ENCODE measurements around the gene PAK4.
"Not testable (repeated sequence)": the region's sequence is repeated elsewhere in the genome, so short reads cannot be mapped to it uniquely, and the experiment has no call there.

Gene PAK4

DNA sequence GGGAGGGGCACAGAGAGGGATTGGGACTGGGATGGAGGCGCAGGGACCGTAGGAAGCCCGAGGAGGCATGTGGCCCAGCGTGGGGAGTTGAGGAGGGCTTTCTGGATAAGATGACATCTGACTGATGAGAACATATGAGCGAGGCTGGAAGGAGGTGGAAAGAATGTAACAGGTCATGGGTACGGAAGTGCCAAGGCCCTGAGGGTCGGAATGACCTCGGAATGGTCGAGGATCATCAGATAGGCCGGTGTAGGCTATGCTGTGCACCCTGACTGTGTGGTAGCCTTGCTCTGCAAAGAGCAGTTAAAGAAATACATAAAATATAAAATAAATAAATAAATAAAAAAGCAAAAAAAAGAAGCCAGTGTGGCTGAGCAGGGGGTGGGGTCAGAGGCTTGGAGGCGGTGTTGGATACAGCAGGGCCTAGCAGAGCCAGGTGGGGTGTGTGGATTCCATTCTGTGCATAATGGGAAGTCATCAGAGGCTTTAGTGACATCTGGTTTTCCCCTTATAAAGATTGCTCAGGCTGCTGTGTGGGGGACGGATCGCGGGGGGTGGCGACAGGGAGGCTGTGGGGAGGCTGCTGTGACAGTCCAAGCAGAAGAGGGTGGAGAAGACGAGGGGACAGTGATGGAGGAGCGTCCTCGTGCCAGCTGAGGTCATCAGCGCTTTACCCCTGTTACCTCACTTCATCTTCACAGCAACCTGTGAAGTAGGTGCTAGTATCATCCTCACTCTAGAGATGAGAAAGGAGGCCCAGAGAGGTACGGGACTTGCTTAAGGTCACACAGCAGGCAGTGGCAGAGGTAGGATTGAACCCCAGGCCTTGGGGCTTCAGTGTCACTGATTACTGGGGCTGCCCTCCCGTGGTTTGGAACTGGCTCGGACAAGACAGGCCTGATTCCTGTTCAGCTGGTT lies 5.0 kb downstream of the PAK4 start:
- DNase-seq = no peak

DNA sequence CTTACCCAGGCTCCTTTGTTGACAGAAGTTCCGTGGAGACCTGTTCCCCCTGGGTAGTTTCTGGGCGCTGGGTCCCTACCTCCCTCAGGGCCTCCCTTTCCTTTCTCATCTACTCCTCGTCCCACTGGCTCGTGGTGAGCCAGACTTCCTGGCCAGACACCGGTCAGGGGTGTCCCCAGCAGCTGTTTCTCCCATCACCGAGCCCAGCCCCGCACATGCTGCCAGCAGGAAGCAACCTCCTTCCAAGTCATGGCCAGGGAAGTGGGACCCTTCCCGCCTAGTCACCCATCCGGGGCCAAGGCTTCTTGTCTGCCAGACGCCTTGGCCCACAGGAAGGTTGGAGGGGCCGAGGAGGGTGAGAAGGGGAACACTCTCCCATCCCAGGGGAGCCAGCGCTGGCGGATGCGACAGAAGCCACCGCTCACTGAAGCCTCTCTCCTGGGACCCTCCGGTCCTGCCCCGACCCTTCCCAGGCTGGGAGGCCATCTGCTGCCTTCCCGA lies 5.7 kb downstream of the PAK4 start:
- no peak for DNase-seq

DNA sequence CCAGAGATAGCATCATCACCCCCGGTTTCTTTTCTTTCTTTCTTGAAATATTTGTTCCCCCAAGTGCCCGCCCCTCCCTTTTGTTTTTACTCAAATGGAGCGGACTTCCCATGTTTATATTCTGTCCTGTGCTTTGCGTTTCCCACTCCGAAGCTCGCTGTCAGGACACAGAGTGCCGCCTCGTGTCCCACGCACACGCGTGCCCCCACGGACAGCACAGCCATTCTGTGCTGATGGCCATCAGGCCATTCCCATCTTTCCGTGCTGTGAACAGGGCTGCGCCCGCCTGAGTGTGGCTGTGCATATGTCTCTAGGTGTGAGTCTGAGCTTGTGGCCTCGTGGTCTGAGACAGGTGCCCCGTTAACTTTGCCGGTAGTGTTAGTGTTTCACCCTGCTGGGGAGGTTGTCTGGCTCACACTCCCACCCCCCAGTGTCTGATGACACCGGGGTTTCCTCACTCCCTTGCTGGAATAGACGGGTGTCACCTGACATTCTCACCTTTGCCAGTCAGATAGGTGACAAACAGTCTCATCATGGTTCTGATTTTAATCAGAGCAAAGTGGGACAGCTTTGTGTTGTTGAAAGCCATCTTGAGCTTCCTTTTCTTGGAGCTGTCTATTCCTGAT lies 6.9 kb downstream of the PAK4 start:
- no peak for DNase-seq

DNA sequence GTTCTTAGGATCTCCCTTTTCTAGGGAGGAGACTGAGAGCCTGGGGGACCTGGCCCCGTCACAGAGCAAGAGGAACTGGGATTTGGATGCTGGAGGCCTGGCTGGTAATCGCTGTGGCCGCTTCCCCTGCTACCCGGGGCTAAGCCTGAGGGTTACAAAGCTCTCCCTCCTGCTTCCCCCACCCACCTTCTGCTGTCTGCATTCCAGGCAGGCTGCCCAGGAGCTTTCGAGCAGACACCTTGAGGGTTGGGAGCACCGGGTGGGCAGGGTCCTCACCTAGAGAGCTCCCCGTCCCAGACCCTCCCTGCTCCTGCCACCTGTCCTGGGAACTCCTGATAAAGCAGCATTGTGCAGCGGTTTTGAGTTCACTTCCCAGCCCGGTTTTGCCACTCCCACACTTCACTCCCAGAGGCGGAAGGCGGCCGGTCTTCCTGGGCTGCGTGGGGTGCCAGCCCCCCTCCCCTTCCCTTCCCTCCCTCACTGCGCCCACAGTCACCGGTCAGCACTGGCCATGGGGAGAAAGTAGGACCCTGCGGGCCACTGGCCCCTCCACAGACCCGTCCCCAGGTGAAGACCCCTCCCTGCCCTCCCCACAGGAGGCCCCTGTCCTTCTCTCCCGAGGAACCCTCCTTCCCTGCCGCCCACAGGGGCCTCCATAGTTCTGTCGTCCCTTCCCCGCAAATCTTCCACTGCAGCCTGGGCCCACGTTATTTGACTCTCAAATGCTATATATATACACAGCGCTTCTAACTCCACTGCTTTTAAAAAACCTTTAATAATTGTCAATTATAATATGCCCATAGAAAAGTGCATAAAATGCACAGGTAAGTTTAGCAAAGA lies 8.1 kb downstream of the PAK4 start:
- no peak for DNase-seq

DNA sequence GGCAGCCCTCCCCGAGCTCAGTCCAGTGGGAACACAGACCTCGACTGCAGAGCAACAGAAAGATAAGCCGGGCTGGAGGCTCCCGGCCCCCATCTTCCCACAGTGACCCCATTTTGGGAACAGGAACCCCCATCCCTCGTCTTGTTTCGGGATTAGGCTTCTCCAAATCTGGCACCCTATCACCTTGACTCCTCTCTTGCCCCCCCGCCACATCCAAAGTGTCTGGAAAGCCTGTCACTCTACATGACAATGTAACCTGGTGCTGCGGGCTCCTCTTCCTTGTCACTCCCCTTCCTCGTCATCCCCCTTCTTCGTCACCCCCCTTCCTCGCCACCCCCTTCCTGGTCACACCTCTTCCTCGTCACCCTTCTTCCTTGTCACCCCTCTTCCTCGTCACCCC lies 10.1 kb downstream of the PAK4 start:
- DNase-seq = no peak

DNA sequence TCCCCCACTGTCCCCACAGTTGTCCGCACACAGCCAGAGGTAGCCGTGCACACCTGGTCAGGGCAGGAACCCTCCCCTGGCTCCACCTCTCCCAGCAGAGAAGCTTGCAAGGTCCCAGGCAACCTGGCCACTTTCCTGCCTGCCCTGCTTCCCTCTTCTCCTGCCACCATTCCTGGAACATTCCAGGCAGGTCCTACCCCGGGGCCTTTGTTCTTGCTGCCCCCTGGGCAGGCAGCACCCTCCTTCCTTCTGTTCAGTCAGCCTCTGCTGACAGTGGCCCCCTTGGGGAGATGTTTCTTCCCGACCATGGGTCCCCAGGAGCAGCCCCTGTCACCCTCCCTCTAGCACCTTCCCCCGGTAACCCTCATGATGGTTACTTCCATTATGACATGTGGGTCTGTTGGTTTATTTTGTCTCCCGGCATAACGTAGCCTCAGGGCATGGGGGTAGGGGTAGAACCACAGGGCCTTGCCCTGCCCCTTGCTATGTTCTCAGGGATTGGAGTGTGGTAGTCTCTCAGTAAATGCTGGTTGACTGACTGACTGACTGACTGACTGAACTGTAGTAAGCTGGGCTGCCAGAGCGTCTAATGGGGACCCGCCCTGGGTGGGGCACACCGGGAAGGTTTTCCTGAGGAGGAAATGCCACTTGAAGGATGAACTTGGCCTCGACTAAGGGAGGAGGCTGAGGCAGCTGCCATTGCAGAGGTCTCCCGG lies 10.8 kb downstream of the PAK4 start:
- DNase-seq = no peak

DNA sequence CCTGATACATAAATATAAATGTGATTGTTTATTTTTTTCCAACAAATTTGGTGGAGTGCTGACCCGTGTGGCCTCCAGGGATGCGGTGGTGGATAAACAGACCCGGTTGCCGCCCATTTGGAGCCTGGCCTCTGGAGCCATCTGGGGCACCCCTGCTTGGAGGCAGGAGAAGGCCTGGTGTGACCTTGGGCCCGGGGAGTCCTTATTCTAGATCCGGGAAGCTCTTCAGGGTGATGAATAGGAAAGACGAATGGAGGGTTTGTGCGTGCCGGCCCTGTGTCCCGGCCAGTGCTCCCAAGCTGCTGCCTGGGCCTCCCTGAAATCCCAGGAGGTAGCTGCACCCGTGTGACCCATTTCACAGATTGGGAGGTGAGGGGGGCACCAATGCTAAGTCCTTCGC lies 11.5 kb downstream of the PAK4 start:
- no peak for DNase-seq

DNA sequence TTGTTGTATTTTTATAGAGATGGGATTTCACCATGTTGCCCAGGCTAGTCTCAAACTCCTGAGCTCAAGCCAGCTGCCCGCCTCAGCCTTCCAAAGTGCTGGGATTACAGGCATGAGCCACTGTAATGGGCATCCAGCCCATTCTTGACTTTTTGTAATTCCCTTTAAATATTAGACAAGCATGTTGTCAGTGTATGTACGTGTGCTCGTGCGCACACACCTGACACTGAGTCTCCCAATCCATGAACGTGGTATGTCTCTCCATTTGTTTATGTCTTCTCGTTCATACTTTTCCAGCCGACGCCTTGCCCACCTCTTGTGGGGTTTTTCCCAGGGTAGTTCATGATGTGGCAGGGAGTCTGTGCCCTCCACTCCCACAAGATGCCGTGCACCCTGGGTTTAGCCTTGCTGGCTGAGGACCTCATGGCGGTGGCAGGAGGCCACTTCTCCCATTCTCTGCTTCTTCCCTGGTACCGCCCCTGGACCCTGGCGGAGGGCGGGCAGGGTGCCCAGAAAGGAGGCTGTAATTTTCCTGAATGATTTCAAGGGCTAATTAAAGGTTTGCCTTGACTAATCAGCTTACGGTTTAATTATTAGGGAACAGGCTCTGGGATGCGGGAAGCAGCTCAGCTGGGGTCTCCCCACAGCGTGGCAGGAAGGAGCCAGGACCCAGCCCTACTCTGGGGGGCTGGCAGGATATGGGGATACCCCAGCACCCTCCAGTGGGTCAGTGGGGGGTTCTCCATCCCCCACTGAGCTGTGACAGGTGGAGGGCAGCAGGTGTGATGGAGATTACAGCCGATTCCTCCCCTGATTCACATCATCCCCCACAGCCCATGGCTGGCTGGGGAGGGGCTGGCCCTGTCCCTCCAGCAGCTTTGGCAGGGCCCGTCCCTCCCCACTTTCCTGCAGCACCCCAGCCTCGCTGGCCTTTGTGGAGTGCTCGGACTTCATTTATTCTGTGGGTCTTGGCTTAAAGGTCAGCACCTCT lies 12.9 kb downstream of the PAK4 start:
- DNase-seq = no peak

DNA sequence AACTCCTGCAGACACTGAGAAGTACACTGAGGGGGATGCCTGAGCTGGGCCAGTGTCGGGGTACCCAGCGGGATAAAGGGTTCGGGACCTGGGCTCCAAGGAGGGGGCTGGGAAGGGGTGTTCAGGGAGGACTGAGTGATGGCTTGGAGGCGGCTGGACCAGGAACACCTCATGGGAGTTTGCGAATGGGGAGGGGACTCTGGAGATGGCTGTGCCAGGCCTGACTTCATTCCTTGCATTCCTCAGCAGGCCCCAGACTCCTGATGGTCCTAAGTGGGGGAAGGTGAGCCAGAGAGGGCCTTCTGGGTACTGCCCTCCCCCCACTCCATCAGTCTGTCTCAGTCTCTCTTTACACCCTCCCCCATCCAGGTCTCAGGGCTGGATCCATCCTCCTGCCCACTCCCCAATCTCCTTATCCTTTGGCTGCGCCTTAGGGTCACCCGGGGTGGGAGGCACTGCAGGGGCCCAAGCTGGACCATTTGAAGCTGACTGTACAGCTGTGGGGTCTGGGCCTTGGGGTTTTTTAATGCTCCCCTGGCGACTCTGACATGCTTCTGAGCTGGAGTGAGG lies 13.8 kb downstream of the PAK4 start:
- no peak for DNase-seq

DNA sequence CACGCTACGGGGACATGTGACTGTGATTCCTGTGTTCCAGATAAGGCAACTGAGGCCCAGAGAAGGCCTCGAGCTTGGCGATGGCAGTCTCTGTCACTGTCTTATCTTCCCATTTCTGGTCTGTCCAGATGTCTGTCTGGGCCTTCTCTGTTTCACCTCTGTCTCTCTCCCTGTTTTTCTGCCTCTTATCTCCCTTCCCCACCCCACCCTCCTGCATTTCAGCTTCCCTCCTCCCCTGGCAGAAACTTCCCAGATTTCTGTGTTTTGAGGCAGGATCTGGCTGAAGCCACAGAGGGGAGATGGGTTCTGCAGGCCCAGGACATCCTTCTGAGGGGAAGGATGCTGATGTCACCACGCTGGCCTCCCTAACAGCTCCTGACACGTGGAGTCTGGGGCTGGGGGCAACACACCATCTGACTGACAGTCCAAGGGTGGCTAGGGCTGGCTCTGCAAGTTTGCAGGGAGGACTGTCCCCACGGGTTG lies 14.4 kb downstream of the PAK4 start:
- DNase-seq = no peak

DNA sequence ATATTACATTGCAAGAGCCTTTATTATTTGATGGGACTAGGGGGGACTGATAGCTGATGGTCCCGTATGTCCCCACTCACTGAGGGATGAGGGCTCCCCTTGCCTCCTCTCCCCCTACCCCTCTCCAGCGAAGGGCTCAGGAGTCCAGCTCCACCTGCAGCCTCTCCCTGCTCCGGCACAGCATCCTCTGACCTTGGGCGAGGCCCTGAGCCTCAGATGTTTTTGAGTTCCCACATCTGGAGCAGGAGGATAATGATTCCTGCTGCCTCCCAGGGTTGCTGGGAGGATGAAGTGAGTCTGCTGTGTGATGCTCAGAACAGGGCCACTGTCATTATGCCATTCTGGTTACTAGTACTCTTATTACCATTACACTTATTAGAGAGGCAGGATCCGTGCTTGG lies 15.0 kb downstream of the PAK4 start:
- no peak for DNase-seq

DNA sequence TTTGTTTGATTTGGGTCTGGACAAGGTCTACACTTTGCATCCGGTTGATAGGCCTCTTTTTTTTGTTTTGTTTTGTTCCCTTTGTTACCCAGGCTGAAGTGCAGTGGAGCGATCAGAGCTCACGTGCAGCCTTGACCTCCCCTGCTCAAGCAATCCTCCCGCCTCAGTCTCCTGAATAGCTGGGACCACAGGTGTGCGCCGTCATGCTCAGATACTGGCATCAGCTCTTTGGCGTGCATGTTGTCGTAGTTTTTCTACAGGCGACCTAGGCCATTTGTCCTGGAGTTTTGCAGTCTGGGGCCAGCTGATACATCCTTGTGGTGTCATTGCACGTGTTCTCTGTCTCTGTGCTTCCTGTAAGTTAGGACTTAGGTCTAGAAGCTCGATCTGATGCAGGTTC lies 16.3 kb downstream of the PAK4 start:
- no peak for DNase-seq

DNA sequence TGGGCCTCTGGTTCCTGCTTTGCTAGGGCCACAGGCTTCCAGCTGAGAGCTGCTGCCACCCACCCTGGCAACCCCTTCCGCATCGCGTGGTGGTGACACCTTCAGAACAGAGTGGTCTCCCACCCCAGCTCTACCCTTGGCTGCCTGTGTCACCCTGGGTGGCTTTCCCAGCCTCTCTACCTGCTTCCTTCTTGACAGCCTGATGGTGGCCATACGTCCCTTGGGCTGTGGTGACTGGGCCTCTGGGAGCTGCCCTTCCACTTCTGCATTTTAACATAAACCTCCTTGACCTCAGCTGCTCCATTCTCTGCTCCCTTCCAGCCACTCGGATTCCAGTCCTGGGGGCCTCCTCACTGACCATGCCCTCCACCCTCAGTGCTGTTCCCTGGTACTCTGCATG lies 17.0 kb downstream of the PAK4 start:
- no peak for DNase-seq

DNA sequence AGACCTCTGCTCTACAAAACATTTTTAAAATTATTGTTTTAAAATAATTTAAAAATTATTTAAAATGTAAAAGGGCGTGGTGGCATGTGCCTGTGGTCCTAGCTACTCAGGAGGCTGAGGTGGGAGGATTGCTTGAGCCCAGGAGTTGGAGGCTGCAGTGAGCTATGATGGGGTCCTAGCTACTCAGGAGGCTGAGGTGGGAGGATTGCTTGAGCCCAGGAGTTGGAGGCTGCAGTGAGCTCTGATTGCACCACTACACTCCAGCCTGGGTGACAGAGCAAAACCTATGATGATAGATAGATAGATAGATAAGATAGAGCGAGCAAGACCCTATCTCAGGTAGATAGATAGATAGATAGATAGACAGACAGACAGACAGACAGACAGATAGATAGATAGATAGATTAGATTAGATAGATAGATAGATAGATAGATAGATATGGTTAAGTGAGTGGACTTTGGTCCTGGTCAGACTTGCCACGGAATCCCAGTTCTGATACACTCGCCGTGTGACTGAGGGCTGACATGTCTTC lies 18.2 kb downstream of the PAK4 start:
- not testable (repeated sequence) for DNase-seq

DNA sequence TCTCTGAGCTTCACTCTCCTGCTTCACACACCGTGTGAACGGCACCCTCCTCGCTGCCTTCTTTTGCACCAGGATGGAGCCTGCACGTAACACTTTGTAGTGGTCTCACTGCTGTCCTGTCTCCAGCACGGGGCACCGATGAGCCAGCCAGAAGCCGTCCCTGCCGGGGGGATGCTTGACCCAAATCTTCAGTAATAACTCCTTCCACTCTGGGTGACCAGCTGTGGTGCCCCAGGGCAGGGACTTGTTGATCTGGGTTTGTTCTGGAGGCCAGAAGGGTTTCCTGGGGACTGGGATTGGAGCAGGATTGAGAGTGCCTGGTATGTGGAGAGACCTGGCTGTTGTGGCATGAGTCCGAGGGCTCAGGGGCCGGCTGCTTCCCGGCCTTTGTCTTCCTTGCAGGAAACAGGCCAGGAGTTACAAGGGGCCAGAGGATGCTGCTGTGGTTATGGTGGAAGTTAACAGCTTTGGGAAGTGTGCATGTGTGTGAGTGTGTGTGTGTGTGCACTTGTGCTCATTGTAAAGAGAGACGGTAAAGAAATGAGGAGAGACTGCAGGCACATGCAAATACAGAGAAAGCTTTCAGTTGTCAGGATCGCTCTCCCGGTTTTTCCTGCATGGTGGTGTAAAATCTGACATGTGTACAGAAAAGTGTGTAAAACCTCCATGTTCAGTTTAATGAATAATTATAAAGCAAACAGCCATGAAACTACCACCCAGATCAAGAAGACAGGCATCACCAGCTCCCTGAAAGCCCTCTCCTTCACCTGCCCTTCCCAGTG lies 18.9 kb downstream of the PAK4 start:
- no peak for DNase-seq

DNA sequence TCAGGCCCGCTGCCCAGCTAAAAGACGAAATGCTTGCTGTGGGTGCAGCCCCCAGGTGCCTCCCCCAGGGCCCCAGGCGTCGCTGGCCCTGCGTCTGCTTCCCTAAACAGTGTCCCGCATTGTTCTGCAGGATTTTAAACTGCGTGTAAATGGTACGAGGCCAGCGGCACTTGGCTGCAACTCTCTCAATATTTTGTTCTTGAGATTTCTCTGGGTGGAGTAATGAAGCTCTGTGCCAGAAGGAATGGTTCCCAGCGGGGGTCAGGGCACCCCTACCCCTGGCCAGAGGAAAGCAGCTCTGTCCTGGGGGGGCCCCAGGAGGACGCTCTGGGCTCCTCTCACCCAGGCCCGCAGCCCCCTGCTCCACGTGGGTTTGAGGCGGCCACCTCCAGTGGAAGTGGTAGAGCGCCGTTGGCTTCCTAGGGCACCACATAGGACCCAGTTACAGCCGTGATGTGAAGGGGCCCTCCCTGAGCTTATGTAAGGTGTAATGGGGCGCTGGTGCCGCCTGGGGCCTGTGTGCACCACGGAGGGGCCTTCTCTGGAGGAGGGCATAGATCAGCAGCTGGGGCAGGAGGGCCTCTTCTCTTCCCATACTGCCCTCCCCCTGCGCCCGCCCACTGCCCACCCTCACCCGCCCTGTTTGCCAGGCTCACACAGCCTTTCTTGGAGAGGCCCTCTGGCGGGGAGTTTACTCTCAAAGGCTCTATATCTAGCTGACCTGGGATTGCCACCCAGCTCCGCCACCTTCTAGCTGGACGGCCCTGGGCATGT lies 19.8 kb downstream of the PAK4 start:
- DNase-seq = no peak

DNA sequence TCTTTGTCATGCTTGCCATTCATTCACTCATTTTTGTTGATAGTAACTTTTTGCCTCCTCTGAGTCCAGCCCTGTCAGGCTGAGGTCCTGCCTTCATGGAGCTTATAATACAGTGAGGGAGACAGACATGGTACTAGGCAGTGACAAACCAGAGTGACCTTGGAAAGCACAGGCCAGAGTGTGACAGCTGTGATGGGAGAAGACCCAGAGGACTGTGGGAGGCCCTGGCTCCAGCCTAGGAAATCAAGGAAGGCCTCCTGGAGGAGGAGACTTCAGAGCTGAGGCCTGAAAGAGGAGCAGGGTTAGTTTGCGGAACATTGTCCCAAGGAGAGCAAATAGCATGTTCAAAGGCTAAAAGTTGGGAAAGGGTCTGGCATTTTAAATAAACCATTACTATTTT lies 20.5 kb downstream of the PAK4 start:
- DNase-seq = no peak

DNA sequence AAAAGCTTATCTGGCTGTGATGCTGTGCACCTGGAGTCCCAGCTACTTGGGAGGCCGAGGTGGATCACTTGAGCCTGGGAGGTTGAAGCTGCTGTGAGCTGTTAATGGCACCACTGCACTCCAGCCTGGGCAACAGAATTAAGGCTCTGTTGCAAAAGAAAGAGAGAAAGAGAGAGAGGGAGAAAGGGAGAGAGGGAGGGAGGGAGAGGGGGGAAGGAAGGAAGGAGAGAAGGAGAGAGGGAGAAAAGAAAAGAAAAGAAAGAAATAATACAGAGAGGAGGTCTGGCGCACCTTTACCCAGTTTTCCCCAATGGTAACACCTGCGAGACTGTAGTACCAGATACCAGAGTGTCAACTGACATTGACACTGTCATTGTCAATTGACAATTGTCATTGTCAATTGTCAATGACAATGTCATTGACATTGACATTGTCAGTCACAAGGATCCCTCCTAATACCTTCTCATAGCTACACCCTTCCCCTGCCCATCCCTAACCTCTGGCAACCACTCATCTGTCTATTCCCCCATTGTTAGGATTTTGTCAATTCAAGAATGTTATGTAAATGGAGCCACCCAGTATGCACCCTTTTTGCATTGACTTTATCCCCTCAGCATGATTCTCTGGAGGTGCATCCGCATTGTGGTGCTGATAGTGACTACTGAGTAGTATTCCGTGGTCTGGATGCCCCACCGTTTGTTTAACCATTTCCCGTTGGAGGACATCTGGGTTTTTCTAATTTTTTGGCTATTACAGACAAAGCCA lies 21.3 kb downstream of the PAK4 start:
- no peak for DNase-seq

All from NCI-H1417 treated with DMSO at 0.1 percent for 48 hours (cell line).